Epithelial cell of proximal tubule (primary cell): ENCODE measurements around the gene SPNS3. TPM values are rescaled to one million over a fixed set of nuclear protein-coding genes. Genes with fewer than 3 reads are reported as not detected.

Source experiments
- DNase-seq: peaks from one replicate; pipeline ENCODE4 v3.0.0-alpha.2; 2011; ENCODE audit warnings: low read depth
- H3K4me3 ChIP-seq: 2 replicates; pipeline ENCODE4 v1.5.1; 2011; ENCODE audit warnings: low read depth, mild to moderate bottlenecking, low read length
- CTCF ChIP-seq: conservative IDR thresholded peaks from 2 replicates; pipeline ENCODE4 v1.5.1; 2012; ENCODE audit warnings: low read depth, mild to moderate bottlenecking, low read length
- total RNA-seq: library from RNA; depleted of rRNA; stranded (reverse); fragments of >200 nt; gene quantifications from 2 replicates; pipeline ENCODE4 v1.2.3, GENCODE V29; 2015

Gene SPNS3
- total RNA-seq, 1 donor from 2014 or later, result 0.75 TPM

- no peak for TF ChIP-seq CTCF
- no peak for DNase-seq
- H3K4me3 ChIP-seq, result no peak overlapping the region
Measured at GRCh38 chr17:4448197-4448980, 14.6 kb downstream of the SPNS3 start.

GRCh38 chr17:4449736-4450135 is 16.0 kb downstream of the SPNS3 start:
- DNase-seq, result no peak
- TF ChIP-seq CTCF, result no peak
- no peak overlapping the region for H3K4me3 ChIP-seq

DNA sequence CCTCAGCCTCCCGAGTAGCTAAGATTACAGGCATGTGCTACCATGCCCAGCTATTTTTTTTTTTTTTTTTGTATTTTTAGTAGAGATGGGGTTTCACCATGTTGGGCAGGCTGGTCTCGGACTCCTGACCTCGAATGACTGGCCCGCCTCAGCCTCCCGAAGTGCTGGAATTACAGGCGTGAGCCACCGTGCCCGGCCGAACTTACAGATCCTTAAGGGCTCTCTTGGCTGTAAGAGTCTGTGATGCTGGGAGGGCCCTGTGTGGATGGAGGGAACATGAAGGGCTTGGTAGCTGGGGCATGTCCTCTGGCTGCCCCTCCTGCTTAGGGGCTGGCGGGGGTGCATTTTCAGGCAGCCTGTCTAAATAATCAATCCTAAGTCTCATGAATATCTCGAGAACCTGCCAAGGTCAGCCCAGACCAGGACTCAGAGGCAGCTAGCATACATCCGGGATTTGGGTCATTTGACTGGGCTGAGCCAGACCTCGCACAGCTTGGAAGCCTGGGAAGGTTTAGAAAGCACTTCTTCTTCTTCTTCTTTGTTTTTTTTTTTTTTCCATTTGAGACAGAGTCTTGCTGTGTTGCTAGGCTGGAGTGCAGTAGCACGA is 17.1 kb downstream of the SPNS3 start:
- TF ChIP-seq CTCF, result no peak
- H3K4me3 ChIP-seq, result no peak overlapping the region
- DNase-seq, result no peak

DNA sequence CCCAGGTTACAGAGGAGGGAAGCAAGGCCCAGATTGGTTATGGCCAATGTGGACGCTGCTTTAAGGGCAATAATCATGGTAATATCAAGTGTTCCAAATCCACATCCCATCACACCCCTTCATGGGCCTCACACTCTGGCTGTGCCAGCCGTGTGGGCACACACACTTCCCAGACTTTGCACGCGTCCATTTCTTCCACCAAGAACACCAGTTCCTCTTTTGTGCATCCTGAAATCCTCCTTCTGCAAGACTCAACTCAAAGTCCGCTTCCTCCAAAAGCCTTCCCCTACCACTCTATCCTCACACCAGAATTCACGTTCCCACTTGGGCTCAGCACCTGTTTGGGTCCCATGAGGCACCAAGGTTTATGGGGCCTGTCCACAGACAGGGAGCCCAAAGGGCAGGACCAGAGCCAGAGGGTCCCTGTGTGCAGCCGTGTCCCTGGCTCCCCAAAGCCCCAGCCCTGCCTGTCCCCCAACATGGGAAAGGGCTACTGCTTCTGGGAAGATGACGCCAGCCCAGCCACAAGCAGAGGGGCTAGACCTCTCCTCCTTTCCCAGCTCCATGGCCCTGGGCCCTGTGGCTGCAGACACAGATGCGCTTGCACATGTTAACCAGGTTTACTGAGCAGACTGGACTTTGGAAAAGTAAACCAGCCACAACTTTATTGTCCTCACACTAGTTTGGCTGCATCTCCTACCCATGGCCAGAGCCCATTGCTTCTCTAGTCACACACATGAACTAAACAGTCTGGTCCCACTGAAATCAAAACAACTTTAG is 20.3 kb downstream of the SPNS3 start:
- H3K4me3 ChIP-seq, result no peak overlapping the region
- no peak for TF ChIP-seq CTCF
- DNase-seq, result no peak

GRCh38 chr17:4460661-4461060 is 26.9 kb downstream of the SPNS3 start:
- no peak for DNase-seq
- TF ChIP-seq CTCF, result no peak
- H3K4me3 ChIP-seq, result no peak overlapping the region

DNA sequence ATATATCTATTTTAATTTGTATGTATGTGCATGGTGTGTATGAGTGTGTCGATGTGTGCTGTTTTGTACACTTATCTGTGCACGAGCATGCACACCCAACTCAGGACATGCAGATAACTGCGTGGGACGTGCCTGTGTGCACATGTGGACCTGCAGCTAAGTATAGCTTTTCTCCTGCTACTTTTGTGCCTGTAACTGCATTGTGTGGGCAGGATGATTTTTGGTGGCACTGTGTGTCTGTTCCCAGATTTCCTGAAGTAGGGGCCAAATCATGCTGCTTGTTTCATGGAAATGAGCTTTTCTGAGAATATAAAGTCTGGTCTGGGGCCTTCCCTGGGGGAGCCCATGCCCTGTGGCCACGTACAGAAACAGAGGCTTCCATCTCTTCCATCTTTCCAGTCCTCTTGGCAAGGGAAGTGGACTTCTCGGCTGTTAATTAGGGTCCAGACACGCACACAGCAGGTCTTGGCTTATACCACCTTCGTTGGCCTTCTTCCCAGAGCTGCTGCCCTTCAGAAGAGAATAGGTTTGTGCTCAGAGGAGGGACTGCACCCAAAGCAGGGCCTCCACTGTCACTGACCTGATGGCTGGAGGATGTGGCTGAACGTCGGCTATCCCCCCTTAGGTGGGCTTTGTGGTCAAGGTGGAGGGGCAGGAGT is 30.2 kb downstream of the SPNS3 start:
- no peak for TF ChIP-seq CTCF
- DNase-seq, result no peak
- H3K4me3 ChIP-seq, result no peak overlapping the region
